NB4 (cell line): Measurements from ENCODE around the gene ME3.

Source experiments
- MYC ChIP-seq: IDR thresholded peaks from 2 replicates; pipeline ENCODE4 v1.6.1; 2011; ENCODE audit warnings: low read depth, low read length
- POLR2A ChIP-seq: IDR thresholded peaks from 2 replicates; pipeline ENCODE4 v1.6.1; 2011; ENCODE audit warnings: mild to moderate bottlenecking; ENCODE audit not compliant: insufficient read length; ENCODE audit errors: extremely low read depth
- TF ChIP-seq, protein P1 (sequence below): IDR thresholded peaks from one replicate; pipeline ENCODE4 v1.5.1; 2012; ENCODE audit warnings: low read depth, low read length

- TF ChIP-seq, protein P1, sequence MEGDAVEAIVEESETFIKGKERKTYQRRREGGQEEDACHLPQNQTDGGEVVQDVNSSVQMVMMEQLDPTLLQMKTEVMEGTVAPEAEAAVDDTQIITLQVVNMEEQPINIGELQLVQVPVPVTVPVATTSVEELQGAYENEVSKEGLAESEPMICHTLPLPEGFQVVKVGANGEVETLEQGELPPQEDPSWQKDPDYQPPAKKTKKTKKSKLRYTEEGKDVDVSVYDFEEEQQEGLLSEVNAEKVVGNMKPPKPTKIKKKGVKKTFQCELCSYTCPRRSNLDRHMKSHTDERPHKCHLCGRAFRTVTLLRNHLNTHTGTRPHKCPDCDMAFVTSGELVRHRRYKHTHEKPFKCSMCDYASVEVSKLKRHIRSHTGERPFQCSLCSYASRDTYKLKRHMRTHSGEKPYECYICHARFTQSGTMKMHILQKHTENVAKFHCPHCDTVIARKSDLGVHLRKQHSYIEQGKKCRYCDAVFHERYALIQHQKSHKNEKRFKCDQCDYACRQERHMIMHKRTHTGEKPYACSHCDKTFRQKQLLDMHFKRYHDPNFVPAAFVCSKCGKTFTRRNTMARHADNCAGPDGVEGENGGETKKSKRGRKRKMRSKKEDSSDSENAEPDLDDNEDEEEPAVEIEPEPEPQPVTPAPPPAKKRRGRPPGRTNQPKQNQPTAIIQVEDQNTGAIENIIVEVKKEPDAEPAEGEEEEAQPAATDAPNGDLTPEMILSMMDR, result no peak
- TF ChIP-seq POLR2A, result no peak
- TF ChIP-seq MYC, result no peak
Measured at GRCh38 chr11:86698639-86699038, 26.2 kb upstream of the ME3 start.
